Right atrium auricular region (tissue), 2 donors: ENCODE data around the gene REC114. TPM values are rescaled to one million over a fixed set of nuclear protein-coding genes. Genes with fewer than 3 reads are reported as not detected.

ENCODE experiments used
- DNase-seq: peaks from one replicate; pipeline ENCODE4 v3.0.0-alpha.2; 2019; ENCODE audit warnings: low spot score
- H3K27ac ChIP-seq, 2 donors: fragments of 200-600 bp; sonication (generic); 1 replicate in 1 of 2; 2 replicates in 1 of 2; pipeline ENCODE4 v1.5.1; 2016 to 2019
- H3K27me3 ChIP-seq, 2 donors: fragments of 200-600 bp; sonication (generic); one replicate each; pipeline versions ENCODE4 v1.5.1 to v1.6.0; 2017 to 2019
- H3K36me3 ChIP-seq: fragments of 200-600 bp; sonication (generic); one replicate; pipeline ENCODE4 v1.5.1; 2016
- H3K4me1 ChIP-seq, 2 donors: fragments of 200-600 bp; sonication (generic); one replicate each; pipeline versions ENCODE4 v1.5.1 to v1.6.0; 2017 to 2019
- H3K4me3 ChIP-seq, 2 donors: fragments of 200-600 bp; sonication (generic); 1 replicate in 1 of 2; 2 replicates in 1 of 2; pipeline ENCODE4 v1.5.1; 2017 to 2019; ENCODE audit warnings: mild to moderate bottlenecking in 1 of 2, moderate library complexity in 1 of 2
- H3K9me3 ChIP-seq, 2 donors: fragments of 200-600 bp; sonication (generic); one replicate each; pipeline ENCODE4 v1.5.1; 2019
- CTCF ChIP-seq, 2 donors: fragments of 200-600 bp; sonication (generic); IDR thresholded peaks; one replicate each; pipeline ENCODE4 v1.5.1; 2019; ENCODE audit warnings: antibody characterized with exemption in 2 of 2
- total RNA-seq, 2 donors: library from RNA; depleted of rRNA; stranded (reverse); fragments of >200 nt; gene quantifications; one replicate each; pipeline ENCODE4 v1.1.0, GENCODE V29; 2016

REC114 gene
- total RNA-seq, 2 donors from 2014 or later: 4.6 TPM; not detected in 1

GRCh38 chr15:73454096-73454495 lies 11.1 kb downstream of the REC114 start:
- Histone ChIP-seq H3K27me3 (no peaks in the 10 kb centered on the region), H3K9me3 (no peaks in the 10 kb centered on the region), H3K27ac (no peak overlapping the region), H3K4me3 (no peak overlapping the region), H3K4me1 (no peaks in the 10 kb centered on the region), H3K36me3 (no peaks in the 10 kb centered on the region)
- TF ChIP-seq CTCF (IDR thresholded peaks at IDR 0.05): no peak
- DNase-seq: no peak

DNA sequence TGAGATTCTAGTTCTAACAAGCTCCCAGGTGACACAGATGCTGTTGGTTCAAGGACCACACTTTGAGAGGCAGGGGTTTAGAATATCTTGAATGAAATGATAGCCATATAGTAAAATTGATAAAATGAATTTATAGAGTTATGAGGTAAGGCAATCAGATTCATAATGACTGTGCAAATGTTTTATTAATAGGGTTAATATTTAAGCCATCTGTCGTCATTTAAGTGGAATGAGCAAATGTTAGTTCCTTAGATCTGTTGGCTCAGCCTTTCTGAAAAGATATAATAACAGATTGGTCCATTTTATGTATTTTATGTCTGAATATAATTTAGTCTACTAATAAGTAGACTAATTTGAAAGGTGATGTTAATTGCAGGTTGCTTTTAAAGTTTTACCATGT lies 12.9 kb downstream of the REC114 start:
- H3K4me1 ChIP-seq: no peaks in the 10 kb centered on the region
- no peaks in the 10 kb centered on the region for H3K9me3 ChIP-seq
- no peaks in the 10 kb centered on the region for H3K36me3 ChIP-seq
- no peak overlapping the region for H3K27ac ChIP-seq
- TF ChIP-seq CTCF (IDR thresholded peaks at IDR 0.05): no peak
- H3K4me3 ChIP-seq: no peak overlapping the region
- no peak for DNase-seq
- no peaks in the 10 kb centered on the region for H3K27me3 ChIP-seq

- no peaks in the 10 kb centered on the region for H3K4me1 ChIP-seq
- H3K36me3 ChIP-seq: no peaks in the 10 kb centered on the region
- H3K27ac ChIP-seq: no peak overlapping the region
- H3K9me3 ChIP-seq: no peaks in the 10 kb centered on the region
- DNase-seq: no peak
- no peak for TF ChIP-seq CTCF (IDR thresholded peaks at IDR 0.05)
- H3K27me3 ChIP-seq: no peaks in the 10 kb centered on the region
- no peak overlapping the region for H3K4me3 ChIP-seq
Measured at GRCh38 chr15:73457334-73457733, 14.4 kb downstream of the REC114 start.

- Histone ChIP-seq H3K4me1 (no peaks in the 10 kb centered on the region), H3K27ac (no peak overlapping the region), H3K4me3 (no peak overlapping the region), H3K27me3 (no peaks in the 10 kb centered on the region), H3K9me3 (no peaks in the 10 kb centered on the region), H3K36me3 (no peaks in the 10 kb centered on the region)
- TF ChIP-seq CTCF (IDR thresholded peaks at IDR 0.05): no peak
- DNase-seq: no peak
Measured at GRCh38 chr15:73460662-73461061, 17.7 kb downstream of the REC114 start.

DNA sequence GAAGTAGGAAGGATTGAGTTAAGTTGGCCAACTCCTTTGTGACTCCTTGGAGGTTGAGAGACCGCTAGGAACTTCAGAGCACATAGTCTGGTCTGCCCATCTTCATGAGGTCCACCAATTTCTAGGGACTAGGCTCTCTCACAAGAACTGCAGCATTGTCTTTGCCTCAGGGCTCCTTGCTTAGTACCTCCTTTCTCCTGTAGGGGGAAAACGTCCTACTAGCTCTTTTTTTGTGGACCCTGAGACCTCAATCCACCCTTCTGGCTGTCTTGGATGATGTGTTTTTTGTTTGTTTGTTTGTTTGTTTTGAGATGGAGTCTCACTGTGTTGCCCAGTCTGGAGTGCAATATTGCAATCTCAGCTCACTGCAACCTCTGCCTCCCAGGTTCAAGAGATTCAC lies 21.6 kb downstream of the REC114 start:
- H3K4me3 ChIP-seq: no peak overlapping the region
- DNase-seq: no peak
- TF ChIP-seq CTCF (IDR thresholded peaks at IDR 0.05): no peak

DNA sequence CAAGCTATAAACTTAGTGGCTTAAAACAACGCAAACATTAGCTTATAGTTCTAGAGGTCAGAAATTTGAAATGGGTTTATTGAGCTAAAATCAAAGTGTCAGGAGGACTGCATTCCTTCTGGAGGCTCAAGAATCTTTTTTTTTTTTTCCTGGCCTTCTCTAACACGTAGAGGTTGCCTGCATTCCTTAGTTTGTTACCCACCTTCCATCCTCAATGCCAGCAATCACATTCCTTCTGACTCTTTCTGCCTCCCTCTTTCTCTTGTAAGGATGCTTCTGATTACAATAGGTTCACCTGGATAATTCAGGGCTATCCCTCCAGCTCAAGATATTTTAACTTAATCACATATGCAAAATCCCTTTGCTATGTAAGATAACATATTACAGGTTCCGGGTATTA lies 24.8 kb downstream of the REC114 start:
- Histone ChIP-seq H3K4me3 (no peak overlapping the region), H3K27me3 (no peaks in the 10 kb centered on the region), H3K9me3 (no peaks in the 10 kb centered on the region), H3K36me3 (no peaks in the 10 kb centered on the region), H3K4me1 (no peaks in the 10 kb centered on the region), H3K27ac (no peak overlapping the region)
- DNase-seq: no peak
- no peak for TF ChIP-seq CTCF (IDR thresholded peaks at IDR 0.05)

More for the DNA sequence above, 21.6 kb downstream of the REC114 start:
- Histone ChIP-seq H3K9me3 (no peaks in the 10 kb centered on the region), H3K27me3 (no peaks in the 10 kb centered on the region), H3K27ac (no peak overlapping the region), H3K4me1 (no peaks in the 10 kb centered on the region), H3K36me3 (no peaks in the 10 kb centered on the region)
